KOPT-K1 (cell line): ENCODE data around the gene MEF2C.

Experiments used
- H3K27ac ChIP-seq: fragments of 200-600 bp; sonication (generic); 2 replicates; pipeline ENCODE4 v1.5.1; 2016; ENCODE audit warnings: antibody characterized with exemption, mild to moderate bottlenecking, low read depth, low read length; ENCODE audit not compliant: poor library complexity, severe bottlenecking
- H3K36me3 ChIP-seq: fragments of 200-600 bp; sonication (generic); 2 replicates; pipeline ENCODE4 v1.5.1; 2017; ENCODE audit warnings: antibody characterized with exemption, mild to moderate bottlenecking, low read length, moderate library complexity; ENCODE audit not compliant: insufficient read depth
- H3K9me3 ChIP-seq: fragments of 200-600 bp; sonication (generic); 2 replicates; pipeline ENCODE4 v1.5.1; 2017; ENCODE audit warnings: antibody characterized with exemption, low read length, mild to moderate bottlenecking; ENCODE audit not compliant: insufficient read depth, poor library complexity, severe bottlenecking

Gene MEF2C

DNA sequence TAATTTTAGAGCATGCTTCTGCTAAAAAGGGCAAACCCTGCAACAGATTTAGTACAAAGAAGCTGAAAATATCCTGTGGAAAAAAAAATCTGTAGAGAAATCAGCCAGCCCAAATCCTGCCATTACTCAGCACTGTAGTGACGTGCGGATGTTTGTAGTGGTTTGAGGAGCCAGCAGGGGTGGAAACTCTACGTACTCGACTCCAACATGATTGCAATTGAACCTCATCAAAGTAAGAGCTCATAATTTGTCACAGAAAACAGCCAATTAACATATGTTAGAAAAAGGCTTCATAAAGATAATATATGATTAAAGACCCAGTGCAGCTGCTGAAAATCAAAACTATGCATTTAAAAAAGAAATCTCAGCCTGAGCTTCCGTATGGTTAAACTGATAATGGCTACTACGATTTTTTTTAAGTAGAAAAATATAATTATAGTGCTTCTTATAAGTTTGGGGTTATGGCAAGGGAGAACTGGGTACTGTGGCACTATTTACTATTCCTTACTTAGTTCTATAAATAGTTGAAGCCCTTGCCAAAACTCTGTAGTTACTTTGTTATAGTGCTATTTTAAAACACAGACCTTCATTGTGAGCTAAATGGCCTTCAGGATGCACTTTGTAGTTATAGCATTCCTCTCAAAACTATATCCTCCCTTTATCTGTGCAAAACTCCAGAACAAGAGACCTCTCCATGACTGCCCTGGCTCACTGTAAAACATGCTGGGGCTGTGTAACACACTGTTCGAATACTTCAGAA is 49.4 kb downstream of the MEF2C start:
- H3K36me3 ChIP-seq = no peaks in the 10 kb centered on the region
- no peak overlapping the region for H3K27ac ChIP-seq
- H3K9me3 ChIP-seq = no peaks in the 10 kb centered on the region

DNA sequence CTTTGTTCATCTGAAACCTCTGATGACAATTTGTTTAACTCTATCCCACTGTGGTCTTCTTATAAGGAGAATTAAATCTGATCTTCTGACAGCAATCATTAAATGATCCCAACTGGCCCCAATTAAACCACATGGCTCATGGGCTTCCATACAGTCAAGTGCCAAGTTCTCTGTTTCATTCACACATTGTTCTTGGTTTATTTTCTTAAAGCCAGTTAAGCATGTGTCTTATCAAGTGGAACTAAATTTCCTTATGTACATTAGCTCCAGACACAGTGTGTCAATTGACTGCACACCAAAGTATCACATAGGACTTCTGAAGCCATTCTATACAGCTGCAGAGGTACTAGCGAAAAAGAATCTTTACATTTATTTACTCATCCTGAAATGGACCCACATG is 51.2 kb downstream of the MEF2C start:
- no peak overlapping the region for H3K27ac ChIP-seq
- no peaks in the 10 kb centered on the region for H3K36me3 ChIP-seq
- no peaks in the 10 kb centered on the region for H3K9me3 ChIP-seq

DNA sequence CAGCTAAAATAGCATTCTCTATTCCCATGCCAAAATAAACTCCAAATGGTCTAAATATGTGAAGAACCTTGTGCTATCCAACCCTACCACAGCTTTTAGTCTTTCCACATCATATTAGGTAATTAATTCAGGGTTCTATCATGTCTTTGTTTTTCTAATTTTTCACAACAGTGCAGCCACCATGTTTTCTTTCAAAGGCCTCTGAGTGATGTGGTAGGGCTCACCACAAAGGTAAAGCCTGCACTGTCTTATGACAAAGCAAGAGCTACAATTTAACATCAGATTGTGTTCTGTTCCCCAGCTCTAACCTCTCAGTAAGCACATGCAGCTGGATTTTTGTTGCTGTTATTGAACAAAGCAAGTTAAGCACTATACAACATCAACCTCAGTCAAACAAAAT is 52.4 kb downstream of the MEF2C start:
- Histone ChIP-seq H3K9me3 (no peaks in the 10 kb centered on the region), H3K36me3 (no peaks in the 10 kb centered on the region), H3K27ac (no peak overlapping the region)

DNA sequence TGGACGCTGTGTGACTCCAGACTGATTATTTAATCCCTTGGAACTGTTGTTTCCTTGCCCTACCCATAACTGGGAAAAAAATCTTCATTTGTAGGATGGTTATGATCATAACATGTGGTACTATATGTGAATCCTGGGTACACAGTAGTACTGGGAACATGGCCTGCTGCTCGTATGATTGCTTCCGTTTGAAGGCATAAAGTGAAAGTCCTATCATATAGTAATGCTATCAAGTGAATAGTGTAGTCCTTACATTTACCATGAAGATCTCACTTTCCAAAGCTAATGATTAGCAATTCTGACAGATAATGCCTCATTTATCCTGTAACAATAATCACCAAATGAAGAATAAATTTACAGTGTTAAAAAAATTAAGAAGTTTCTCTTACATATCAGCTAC is 53.2 kb downstream of the MEF2C start:
- no peak overlapping the region for H3K27ac ChIP-seq
- H3K9me3 ChIP-seq = no peaks in the 10 kb centered on the region
- H3K36me3 ChIP-seq = no peaks in the 10 kb centered on the region

DNA sequence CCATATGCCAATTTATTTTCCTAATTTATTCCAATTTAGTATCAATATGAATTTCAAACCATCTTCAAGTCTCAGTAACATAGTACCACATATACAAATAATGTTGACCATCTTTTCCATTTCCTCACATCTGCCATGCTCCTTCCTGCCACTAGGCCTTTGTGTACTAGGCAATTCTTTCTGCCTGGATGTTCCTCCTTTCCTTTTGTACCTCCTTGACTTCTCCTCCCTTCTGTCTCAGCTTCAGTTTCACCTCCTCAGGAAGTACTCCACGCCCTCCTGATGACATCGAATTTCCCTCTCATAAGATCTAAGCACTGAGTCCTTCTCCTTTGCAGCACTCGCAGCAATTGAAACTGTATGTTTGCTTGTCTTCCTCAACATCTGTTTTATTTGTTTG is 53.9 kb downstream of the MEF2C start:
- Histone ChIP-seq H3K36me3 (no peaks in the 10 kb centered on the region), H3K9me3 (no peaks in the 10 kb centered on the region), H3K27ac (no peak overlapping the region)

DNA sequence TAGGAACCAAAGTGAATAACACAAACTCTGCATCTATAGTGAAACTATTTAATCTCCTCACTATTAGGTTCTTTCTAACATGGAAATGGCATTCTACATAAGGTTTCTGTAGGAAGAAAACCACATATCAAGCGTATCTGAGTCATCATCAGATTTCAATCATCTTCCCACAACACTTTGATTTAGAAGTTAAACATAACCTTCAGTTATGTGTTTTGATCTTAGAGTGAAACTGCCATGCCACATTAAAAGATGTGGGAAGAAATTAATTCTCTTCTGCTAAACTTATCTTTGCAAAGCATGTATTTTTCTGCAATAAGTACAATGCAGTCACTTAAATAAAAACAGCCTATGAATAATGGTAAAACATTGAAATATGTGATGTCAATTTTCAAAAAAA is 55.0 kb downstream of the MEF2C start:
- H3K9me3 ChIP-seq = no peaks in the 10 kb centered on the region

DNA sequence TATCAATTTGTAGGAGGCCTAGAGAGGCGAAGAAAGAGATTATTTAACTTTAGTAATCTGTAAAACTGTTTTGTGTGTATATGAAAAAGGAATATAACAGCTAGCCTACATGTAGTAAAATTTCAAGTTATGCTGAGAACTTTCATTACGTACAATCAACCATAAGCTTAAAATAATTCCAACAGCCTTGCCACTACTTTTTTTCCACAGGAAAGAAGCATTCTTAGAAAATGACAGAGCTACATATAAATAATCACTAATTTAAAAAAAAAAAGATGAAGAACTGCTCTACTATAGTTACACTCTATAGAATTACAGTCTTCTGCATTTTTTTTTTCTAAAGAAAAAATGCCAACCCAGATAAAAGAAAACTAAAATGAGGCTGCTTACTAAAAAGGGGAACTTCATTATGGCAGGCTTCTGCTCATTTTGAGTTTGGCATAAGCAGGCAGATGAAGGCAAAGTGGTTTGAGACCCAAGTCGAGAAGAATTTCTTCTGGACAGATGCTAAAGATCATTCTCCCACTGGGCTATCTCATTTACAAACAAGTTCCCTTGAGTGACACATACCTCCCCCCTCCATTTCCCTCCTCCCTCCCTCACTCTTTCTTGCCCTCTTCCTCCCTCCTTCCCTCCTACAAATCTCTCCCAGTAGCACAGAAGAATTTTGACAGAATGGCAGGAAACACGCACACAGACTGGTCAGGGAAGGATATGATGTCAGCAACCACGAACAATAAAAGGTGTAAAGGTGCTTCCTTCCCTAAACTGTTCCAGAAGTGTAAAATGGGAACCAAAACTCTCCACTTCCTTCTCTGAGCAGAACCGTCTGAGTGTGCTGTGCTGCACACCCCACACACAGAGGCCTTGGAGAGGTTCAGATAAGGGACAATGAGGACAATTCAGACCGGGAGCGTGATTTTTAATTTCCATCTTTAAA is 56.1 kb downstream of the MEF2C start:
- H3K9me3 ChIP-seq = no peaks in the 10 kb centered on the region
- H3K27ac ChIP-seq = no peak overlapping the region

More for the DNA sequence above, 55.0 kb downstream of the MEF2C start:
- Histone ChIP-seq H3K27ac (no peak overlapping the region), H3K36me3 (no peaks in the 10 kb centered on the region)

DNA sequence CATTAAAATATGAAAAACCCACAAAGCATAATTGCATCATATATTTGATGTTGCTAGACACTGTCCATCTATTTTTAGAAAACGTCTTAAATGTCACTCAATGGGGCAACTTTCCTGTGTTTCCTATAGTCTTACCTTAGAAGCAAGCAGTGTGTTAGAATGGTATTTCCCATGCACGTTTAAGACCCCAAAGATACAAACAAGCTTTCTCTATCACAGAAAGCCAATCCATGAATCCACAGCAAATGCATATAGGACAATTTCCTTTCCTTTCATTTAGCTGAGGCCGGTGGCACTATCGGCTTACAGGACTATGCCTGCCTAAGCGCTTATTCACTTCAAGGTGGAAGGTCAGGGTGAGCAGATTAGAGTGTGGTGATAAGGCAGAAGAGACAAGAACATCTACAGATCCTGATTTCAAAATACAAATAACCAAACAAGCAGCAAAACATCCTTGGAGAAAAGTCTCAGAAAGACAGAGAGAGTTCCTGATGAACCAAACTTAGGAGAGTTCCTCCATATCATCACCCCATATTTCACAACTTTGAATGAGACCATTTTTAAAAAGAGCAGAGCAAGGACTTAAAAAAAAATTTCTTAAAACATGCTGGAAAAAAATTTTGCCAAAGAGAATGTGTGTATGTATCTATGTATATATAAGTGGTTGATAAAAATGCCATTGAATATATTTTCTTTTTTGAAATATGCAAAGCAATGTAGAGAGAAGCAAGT is 57.2 kb downstream of the MEF2C start:
- H3K9me3 ChIP-seq = no peaks in the 10 kb centered on the region
- H3K27ac ChIP-seq = no peak overlapping the region
- H3K36me3 ChIP-seq = no peaks in the 10 kb centered on the region

More for the DNA sequence above, 56.1 kb downstream of the MEF2C start:
- no peaks in the 10 kb centered on the region for H3K36me3 ChIP-seq

DNA sequence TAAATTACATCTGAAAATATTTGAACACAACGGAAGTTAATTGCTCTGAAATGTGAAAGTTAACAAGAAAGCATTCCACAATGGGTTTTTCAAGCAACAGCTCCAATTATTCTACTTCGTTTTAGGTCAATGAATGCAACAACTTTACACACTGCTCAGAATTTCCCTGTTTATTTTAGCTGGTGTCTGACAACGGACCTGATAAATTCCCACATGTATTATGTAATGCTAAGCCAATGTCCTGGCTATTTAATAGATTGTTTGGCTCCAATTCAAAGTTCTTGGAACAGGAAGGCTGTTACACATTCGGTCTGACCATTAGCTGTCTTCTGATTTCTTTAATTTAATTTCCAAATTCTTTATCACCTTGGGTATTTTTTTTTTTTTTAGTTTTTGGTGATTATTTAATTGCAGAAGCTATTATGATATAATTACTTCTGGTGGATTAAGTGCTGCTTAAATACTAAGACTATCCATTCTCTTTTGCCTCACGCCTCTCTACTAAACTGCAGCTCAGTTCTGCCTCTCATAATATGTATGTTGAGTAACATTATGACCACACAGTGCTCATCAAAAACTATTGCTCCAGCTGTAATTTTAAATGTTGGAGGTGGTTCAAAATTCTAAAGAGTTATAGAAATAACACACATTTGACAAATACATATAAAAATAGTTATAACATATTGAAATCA is 57.9 kb downstream of the MEF2C start:
- no peak overlapping the region for H3K27ac ChIP-seq
- no peaks in the 10 kb centered on the region for H3K36me3 ChIP-seq
- no peaks in the 10 kb centered on the region for H3K9me3 ChIP-seq

DNA sequence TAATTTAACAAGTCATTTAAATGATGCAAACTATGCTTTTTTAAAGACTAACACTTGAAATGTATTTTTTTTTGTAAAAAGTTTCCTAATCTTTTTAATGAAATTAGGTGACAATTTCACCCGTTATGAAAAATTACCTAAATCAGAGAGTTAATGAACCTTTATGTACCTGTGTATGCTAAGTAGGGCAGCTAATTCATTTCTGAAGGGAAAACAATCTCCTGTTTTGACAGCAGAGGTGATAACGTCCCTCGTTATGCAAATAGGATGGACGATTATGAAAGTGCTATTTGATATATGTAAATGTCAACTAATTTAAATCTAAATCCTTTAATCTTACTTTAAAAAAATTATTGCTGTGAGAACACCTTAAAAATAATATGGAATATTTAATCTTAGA is 58.8 kb downstream of the MEF2C start:
- no peaks in the 10 kb centered on the region for H3K9me3 ChIP-seq
- H3K27ac ChIP-seq = no peak overlapping the region
- no peaks in the 10 kb centered on the region for H3K36me3 ChIP-seq

DNA sequence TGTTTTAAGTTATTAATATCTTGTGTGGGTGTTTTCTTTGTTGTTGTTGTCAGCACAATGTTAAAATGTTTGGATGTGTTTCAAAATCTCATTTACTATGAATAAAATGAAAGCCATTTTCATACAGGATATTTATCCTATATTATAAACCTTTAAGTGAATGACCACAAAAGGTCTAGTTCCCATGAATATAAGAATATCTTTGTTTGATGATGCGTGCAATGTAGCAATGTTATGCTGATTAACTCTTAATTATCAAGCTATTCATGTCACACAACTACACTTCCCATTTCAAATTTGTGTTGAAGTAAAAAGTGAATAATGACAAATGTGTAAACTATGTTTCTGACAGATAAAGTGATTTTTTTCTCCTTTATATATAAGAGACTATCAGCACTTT is 59.8 kb downstream of the MEF2C start:
- H3K27ac ChIP-seq = no peak overlapping the region
- no peaks in the 10 kb centered on the region for H3K9me3 ChIP-seq
- no peaks in the 10 kb centered on the region for H3K36me3 ChIP-seq

DNA sequence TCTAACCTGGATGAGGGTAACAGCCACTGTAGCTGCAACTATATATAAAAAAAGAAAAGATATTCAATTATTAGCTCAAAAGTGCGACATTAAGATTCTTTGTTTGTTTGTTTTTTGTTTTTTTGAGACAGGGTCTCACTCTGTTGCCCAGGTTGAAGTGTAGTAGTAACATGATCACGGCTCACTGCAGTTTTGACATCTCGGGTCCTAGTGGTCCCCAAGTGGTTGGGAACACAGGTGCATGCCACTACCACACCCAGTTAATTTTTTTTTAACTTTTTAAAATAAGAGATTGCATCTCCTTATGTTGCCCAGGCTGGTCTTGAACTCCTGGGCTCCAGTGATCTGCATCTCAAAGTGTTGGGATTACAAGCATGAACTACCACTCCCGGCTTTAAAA is 61.8 kb downstream of the MEF2C start:
- no peak overlapping the region for H3K27ac ChIP-seq
- no peaks in the 10 kb centered on the region for H3K9me3 ChIP-seq
- H3K36me3 ChIP-seq = no peaks in the 10 kb centered on the region

DNA sequence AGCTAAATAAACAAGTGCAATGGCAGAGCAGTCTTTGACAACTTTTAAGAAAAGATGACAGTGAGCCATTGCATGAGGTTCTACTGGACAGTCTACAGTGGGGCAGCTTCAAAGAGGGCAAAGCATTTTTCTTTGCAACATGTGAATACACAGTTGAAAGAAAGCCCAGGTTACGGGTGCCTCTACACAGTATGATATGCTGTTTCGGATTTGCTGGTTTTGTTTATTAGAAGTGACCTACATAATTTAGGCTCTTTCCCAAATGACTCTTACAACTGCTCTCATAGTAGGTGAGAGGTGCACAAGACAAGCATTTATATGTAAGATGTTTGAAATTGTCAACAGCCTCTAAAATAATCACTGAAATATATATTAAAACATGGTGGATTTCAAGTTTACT is 62.4 kb downstream of the MEF2C start:
- H3K9me3 ChIP-seq = no peaks in the 10 kb centered on the region
- no peak overlapping the region for H3K27ac ChIP-seq
- no peaks in the 10 kb centered on the region for H3K36me3 ChIP-seq

DNA sequence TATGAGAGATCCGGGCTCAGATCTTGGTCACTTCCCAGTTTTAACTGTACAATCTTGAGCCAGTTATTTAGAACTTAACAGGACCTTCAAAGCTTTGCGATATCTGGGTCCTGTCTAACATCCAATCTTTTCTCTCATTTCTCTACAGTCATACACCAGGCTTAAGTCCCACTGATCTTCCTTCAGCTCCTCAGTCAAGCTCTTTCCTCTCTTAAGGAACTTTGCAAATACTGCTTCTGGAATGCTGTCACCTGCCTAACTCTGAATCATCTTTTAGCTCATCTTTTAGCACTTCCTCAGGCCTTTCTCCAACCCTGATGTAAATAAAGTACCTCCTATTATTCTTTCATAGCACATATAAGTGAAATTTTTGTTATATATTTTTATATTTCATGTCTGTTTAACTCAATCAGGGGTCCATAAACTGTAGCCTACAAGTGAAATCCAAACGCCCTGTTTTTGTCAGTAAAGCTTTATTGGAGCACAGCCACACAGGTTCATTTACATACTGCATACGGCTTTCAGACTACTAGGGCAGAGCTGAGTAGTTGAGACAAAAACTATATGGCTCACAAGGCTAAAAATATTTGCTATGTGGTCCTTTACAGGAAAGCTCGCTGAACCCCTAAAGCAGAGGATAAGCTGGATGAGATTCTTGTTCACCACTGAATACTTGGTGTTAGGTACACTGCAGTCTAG is 63.5 kb downstream of the MEF2C start:
- Histone ChIP-seq H3K9me3 (no peaks in the 10 kb centered on the region), H3K36me3 (no peaks in the 10 kb centered on the region), H3K27ac (no peak overlapping the region)
